ENCODE data around the gene PRPS1L1. TPM values are rescaled to one million over a fixed set of nuclear protein-coding genes. Genes with fewer than 3 reads are reported as not detected.

PRPS1L1 gene
- total RNA-seq, 1 experiment from 2014 or later: not detected

GRCh38 chr7:18068745-18069144 is 41.1 kb upstream of the PRPS1L1 start:
- Mint-ChIP-seq H3K4me3 (no peak overlapping the region), H3K9me3 (no peaks in the 10 kb centered on the region), H3K36me3 (ENCODE audit: insufficient read depth in 1 of 3, low read depth in 3 of 3) (no peaks in the 10 kb centered on the region), H3K27ac (no peak overlapping the region), H3K4me1 (no peaks in the 10 kb centered on the region; a peak in 2 of 4 replicates), H3K27me3 (ENCODE audit: low read depth) (no peaks in the 10 kb centered on the region)
- no peaks in the 10 kb centered on the region for H3K9me3 ChIP-seq (ENCODE audit: control insufficient read depth, low read depth, low read length)
- no peak overlapping the region for H2BK12ac ChIP-seq (ENCODE audit: insufficient read length, low read depth, low read length)
- H3K4me1 ChIP-seq (ENCODE audit: insufficient read depth, low read length): no peaks in the 10 kb centered on the region
- H2AFZ ChIP-seq (ENCODE audit: low read length): no peak overlapping the region
- H3K23ac ChIP-seq (ENCODE audit: insufficient read length, low read depth, low read length): no peak overlapping the region
- H4K8ac ChIP-seq (replicated peaks; ENCODE audit: insufficient read length, low read depth, low read length): no peak overlapping the region
- no peak overlapping the region for H3K4ac ChIP-seq (ENCODE audit: low read depth, low read length)
- H2BK120ac ChIP-seq (ENCODE audit: low read depth, low read length, poor library complexity, severe bottlenecking): no peak overlapping the region
- H3K18ac ChIP-seq (ENCODE audit: insufficient read length, low read depth, low read length): no peak overlapping the region
- H3T11ph ChIP-seq (ENCODE audit: low read length): no peak overlapping the region
- H3K14ac ChIP-seq (ENCODE audit: insufficient read depth, low read length): no peak overlapping the region
- H4K20me1 ChIP-seq (ENCODE audit: control insufficient read depth, insufficient read depth, insufficient read length): no peaks in the 10 kb centered on the region
- no peaks in the 10 kb centered on the region for H3K27me3 ChIP-seq (ENCODE audit: insufficient read depth, low read length)
- no peak overlapping the region for H3K9ac ChIP-seq (ENCODE audit: extremely low read depth, insufficient read length, low read length)
- no peak for DNase-seq
- no peak overlapping the region for H4K91ac ChIP-seq (ENCODE audit: insufficient read length, low read depth, low read length)
- no peaks in the 10 kb centered on the region for H3K23me2 ChIP-seq (ENCODE audit: insufficient read length, low read depth, low read length, poor library complexity, severe bottlenecking)
- H2AK5ac ChIP-seq (ENCODE audit: insufficient read length, low read length): no peak overlapping the region
- H2BK15ac ChIP-seq (ENCODE audit: low read depth, low read length): no peak overlapping the region
- H3K56ac ChIP-seq (ENCODE audit: insufficient read length, low read depth, low read length): no peak overlapping the region
- H2BK20ac ChIP-seq (ENCODE audit: low read depth, low read length, poor library complexity, severe bottlenecking): no peak overlapping the region
- WGBS (ENCODE audit: extremely low coverage, insufficient read length, low lambda C conversion rate): no CpG with 5 or more reads among the region's 3 CpGs
- no peak overlapping the region for H3K4me2 ChIP-seq (ENCODE audit: insufficient read depth, insufficient read length, low read length)
- no peaks in the 10 kb centered on the region for H3K79me1 ChIP-seq (ENCODE audit: insufficient read depth, low read depth, low read length, poor library complexity, severe bottlenecking)
- H3K79me2 ChIP-seq (ENCODE audit: insufficient read depth, low read length): no peaks in the 10 kb centered on the region
- no peak for TF ChIP-seq CTCF (conservative IDR thresholded peaks at IDR 0.05)
- no peak overlapping the region for H4K5ac ChIP-seq (ENCODE audit: insufficient read length, low read depth, low read length)
- H3K27ac ChIP-seq (ENCODE audit: insufficient read length, low read depth, low read length): no peak overlapping the region
- no peak overlapping the region for H2BK5ac ChIP-seq (ENCODE audit: insufficient read length, low read length)
